DLD1 (cell line): ENCODE results near the gene PIGT.
"Not testable (repeated sequence)": the region's sequence is repeated elsewhere in the genome, so short reads cannot be mapped to it uniquely, and the experiment has no call there.

Source experiments
- in situ Hi-C: cut with HindIII; loops from 2 replicates; pipeline ENCODE4 v1.10.0; 2017; ENCODE audit warnings: low sequenced_read_pairs

The PIGT gene

DNA sequence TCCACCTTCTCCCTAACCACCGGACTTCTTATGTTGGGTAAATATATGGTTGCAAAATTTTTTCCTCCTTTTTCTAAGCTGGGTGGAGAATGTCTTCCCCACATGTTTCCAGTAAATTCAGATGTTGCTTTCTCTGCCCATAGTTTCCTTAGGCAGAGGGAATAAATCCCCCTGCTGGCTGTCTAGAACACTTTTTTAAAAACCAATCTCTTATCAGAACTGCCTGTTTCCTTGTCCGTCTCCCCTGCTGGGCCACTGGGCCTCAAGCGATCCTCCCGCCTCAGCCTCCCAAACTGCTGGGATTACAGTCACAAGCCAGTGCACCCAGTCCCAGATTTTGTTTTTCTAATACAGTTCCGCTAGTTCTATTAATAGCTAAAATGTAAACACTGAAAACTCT is 43.7 kb downstream of the PIGT start:
- in situ Hi-C loops: no loop called here

DNA sequence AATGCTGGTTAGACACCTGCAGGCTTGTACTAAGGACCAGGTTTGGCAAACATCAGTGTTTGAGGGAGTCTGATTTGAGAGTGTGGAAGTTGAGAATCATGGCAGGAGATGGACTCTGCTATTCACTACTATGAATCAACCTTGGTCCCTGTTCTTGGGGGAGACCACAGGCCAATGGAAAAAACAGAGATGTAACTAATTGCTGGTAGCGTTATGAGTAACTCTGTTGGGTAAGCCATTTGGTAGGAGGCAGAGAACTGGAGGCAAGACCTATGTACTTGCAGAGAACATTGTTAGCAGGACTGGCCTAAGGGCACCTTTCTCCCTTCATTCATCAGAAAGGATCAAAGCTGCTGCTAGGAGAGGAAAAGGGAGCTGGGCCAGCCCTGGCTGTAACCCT is 45.3 kb downstream of the PIGT start:
- in situ Hi-C loops: no loop called here

DNA sequence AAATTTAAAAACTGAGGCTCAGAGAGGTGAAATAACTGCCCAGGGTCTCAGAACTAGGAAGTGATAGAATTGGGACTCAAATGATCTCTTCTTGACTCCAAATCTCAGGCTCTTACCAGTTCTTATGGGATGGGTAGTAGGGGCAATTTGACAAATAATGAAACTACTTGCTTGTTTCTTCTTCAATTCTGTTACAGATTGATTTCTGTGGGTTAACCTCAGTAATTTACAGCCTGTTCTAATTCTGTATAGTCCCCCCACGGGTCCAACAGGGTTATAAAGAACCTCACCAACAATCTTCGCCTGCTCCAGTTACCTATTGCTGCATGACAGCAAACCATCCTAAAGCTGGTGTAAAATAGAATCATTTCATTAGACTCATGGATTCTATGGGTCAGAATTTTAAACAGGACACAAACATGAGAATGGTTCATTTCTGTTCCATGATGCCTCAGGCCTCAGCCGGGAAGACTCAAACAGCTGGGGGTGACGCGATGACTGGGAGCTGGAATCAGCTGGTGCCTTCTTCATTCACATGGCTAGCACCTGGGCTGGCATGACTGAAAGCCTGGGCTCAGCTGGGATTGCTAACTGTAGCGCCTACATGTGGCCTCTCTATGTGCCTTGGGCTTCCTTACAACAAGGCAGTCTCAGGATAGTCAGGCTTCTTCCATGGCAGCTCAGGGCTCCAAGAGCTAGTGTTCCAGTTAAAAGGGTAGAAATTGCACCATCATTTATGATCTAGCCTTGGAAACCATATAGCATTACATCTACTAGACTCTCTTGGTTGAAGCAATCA is 47.0 kb downstream of the PIGT start:
- in situ Hi-C loops: no loop called here

DNA sequence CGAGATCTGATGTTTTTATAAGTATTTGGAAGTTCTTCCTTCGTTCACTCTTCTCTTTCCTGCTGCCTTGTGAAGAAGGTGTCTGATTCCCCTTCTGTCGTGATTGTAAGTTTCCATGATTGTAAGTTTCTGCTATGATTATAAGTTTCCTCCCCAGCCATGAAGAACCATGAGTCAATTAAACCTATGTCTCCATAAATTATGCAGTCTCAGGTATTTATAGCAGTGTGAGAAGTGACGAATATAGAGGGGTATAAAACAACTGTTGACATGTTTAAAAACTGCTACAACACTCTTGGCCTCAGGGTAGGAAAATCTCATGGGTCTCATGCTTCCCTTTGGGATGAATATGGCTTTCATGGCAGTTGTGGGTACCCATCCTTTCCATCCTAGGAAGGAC is 47.8 kb downstream of the PIGT start:
- in situ Hi-C loops: no loop called here

DNA sequence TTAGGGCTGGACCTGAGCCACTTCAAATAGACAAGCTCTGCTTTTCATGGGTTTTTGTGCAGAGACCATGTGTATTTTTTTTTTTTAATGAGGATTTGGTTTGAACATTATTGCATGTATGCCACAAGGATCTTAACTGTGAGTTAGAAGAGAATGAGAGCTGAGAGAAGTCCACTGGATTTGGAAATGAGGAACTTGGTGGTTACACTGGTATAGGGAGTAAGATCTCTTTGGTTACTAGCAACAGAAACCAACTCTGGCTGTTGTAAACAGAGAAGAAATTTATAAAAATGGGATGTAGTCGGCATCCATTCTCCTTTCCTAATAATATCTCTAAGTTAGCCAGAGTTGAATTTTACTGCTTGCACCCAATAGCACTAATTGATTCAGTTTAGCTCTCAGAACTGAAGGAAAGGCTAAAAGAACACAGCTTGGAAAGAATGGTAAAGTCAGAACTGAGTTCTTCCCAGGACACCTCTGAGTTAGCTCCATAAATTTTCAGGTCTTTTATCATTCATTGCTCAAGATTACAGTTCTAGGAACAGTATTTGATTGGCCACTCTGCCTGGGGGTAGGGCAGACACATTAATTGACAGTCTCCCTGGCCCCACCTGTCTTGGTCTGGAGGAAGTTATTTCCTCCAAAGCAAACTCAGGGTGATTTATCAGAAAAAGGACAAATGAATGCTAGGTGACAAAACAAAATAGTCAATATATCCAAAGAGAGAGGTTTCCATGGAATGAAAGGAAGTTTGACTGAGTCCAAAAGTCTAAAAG is 49.7 kb downstream of the PIGT start:
- in situ Hi-C loops: no loop called here

DNA sequence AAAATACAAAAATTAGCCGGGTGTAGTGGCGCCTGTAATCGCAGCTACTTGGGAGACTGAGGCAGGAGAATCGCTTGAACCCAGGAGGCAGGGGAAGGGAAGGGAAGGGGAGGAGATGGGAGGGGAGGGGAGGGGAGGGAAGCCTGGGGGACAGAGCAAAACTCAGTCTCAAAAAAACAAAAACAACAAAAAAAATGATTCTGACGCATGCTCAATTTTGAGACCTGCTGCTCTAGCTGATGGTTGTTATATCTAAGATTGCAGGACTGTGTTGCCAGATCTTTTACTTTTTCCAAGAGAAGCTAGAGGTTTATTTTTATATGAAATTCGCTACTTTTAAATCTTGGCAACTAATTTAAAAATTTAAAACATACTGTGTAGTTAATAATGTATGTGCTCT is 51.2 kb downstream of the PIGT start:
- in situ Hi-C loops: no loop called here

DNA sequence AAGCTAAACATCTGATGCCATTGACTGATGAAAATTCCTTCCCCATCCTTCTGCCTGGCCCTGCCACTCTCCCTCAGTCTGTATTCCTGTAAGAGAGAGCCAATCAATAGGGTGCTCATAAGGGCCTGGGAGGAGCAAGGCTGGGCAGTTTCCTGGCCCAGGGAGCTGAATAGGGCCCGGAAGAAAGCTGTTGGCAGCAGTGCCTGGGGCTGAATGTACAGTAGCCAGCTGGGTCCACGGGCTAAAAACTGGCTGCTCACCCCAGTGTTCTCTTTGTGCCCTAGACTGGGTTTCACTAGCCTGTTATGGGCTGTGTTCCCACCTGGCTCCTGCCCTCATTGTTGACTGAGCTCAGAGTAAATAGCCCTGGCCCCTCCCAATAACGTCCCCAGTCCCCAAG is 51.9 kb downstream of the PIGT start:
- in situ Hi-C loops: no loop called here

DNA sequence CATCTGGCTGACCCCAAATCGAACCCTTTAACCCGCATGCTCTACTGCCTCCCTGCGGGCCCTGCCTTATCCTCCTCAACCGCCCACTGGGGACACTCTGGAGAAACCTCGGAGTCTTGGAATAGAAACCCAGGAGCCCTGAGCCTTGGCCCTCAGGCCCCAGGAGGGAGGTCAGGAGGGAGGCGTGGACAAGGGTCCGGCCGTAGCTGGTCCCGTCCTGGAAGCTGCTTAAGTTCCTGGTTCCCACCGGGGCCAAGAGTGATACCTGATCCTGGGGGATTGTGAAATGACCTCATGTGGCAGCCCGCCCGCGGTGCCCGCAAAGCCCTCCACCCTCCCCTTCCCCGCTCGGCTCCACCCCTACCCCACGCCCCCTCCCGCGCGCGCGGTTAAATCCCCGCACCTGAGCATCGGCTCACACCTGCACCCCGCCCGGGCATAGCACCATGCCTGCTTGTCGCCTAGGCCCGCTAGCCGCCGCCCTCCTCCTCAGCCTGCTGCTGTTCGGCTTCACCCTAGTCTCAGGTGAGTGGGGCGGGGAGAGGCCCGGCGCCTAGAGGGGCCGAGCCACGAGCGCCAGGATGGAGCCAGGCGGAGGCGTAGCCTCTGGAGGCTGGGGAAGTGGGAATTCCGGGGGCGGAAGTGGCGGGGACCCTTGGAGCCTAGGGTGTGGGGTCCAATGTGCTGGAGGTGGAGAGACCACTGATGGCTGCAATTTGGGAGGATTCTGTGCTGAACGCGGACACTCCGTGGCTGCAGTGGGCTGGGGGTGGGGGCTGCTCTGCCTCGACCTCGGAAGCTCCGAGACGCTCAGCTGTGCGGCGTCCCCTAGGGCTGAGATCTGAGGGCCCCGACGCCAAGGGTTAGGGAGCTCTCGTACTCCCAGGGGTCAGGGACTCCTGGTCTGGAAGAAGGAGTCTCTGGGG is 53.7 kb downstream of the PIGT start, which contains the start of gene WFDC2:
Gene WFDC2, plus strand, starts transcription at position 418 of the 926 bp plus-strand sequence. Its CDS starts 29 bp downstream, at position 447.
- in situ Hi-C loops: no loop called here

DNA sequence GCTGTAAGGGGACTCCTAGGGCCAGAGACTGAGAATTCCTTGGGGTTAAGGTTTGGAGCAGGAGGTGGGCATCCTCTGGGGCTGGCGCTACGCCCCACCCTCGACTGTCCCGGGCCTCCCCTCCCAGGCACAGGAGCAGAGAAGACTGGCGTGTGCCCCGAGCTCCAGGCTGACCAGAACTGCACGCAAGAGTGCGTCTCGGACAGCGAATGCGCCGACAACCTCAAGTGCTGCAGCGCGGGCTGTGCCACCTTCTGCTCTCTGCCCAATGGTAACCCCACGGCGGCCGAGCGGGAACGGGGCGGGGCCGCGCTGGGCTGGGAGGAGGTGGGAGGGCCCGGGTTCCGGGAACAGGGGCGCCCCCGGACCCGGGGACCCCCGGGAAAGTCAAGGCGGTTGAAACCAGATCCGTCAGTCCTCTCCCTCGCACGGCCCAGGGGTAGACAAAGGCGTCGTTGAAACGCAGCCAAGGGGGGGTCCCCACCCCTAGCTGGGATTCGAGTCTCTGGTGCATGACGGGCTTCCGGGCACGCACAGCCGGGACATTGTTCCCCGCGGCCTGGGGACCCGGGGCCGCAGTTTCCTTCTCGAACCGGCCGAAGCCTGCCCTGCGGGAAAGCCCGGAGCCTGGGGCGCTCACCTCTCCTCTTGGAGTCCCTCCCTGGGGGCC is 54.5 kb downstream of the PIGT start:
- in situ Hi-C loops: no loop called here

DNA sequence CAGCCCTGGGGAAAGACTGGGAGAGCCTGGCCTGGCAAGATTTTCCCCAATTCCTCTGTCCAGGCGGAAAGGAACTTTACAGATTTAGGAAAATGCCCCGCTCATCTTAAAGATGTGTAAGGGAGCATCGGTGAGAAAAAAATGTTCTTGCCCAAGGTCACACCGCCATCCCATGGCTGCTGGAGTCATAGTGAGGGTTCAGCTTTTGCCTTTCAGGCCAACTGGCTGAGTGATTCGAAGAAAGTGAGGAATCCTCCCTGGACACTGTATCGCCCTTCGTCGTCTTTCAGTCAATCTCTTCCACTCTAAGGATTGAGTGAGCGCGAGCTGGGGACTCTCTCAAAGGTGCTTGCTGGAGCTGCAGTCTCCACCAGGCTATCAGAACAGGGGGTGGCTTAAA is 55.0 kb downstream of the PIGT start:
- in situ Hi-C loops: no loop called here

DNA sequence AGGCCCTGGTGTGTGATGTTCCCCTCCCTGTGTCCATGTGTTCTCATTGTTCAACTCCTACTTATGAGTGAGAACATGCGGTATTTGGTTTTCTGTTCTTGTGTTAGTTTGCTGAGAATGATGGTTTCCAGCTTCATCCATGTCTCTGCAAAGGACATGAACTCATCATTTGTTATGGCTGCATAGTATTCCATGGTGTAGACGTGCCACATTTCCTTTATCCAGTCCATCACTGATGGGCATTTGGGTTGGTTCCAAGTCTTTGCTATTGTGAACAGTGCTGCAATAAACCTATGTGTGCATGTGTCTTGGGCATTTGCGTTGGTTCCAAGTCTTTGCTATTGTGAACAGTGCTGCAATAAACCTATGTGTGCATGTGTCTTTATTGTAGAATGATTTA is 56.3 kb downstream of the PIGT start:
- in situ Hi-C loops: not testable (repeated sequence)
